WERI-Rb-1 (cell line): ENCODE results near the gene SCCPDH.

Source experiments
- DNase-seq: peaks from one replicate; pipeline ENCODE4 v3.0.0-alpha.2; 2020
- H3K27ac ChIP-seq: fragments of 250-450 bp; sonication (Bioruptor Pico); 2 replicates; pipeline ENCODE4 v1.5.1; 2020; ENCODE audit warnings: mild to moderate bottlenecking, moderate library complexity
- H3K27me3 ChIP-seq: fragments of 250-450 bp; sonication (Bioruptor Pico); 2 replicates; pipeline ENCODE4 v1.5.1; 2021; ENCODE audit warnings: mild to moderate bottlenecking, low read depth, moderate library complexity; ENCODE audit not compliant: insufficient read depth, severe bottlenecking
- H3K36me3 ChIP-seq: fragments of 250-450 bp; sonication (Bioruptor Pico); 2 replicates; pipeline ENCODE4 v1.5.1; 2020; ENCODE audit warnings: mild to moderate bottlenecking, moderate library complexity
- H3K4me3 ChIP-seq: 2 replicates; pipeline ENCODE4 v1.5.1; 2011; ENCODE audit warnings: low read depth, mild to moderate bottlenecking, control low read depth, low read length
- H3K9me3 ChIP-seq: fragments of 250-450 bp; sonication (Bioruptor Pico); 2 replicates; pipeline ENCODE4 v1.5.1; 2021; ENCODE audit warnings: mild to moderate bottlenecking, moderate library complexity; ENCODE audit not compliant: severe bottlenecking
- CTCF ChIP-seq: IDR thresholded peaks from 2 replicates; pipeline ENCODE4 v1.5.1; 2011; ENCODE audit warnings: low read depth, mild to moderate bottlenecking, control low read depth, inconsistent platforms, low read length

SCCPDH gene, protein sequence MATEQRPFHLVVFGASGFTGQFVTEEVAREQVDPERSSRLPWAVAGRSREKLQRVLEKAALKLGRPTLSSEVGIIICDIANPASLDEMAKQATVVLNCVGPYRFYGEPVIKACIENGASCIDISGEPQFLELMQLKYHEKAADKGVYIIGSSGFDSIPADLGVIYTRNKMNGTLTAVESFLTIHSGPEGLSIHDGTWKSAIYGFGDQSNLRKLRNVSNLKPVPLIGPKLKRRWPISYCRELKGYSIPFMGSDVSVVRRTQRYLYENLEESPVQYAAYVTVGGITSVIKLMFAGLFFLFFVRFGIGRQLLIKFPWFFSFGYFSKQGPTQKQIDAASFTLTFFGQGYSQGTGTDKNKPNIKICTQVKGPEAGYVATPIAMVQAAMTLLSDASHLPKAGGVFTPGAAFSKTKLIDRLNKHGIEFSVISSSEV

GRCh38 chr1:246724016-246724730 is at the start of gene SCCPDH:
Gene SCCPDH (plus strand): TSS chr1:246724409. CDS start chr1:246724423, 14 bp downstream.
- Histone ChIP-seq H3K27me3 (no peaks in the 10 kb centered on the region), H3K9me3 (peaks cover 12% of the 10 kb centered on the region), H3K4me3 (peak within 1 kb of the TSS; percentile 88), H3K27ac (peak within 1 kb of the TSS; percentile 93), H3K36me3 (peaks cover 38% of the 10 kb centered on the region)
- DNase-seq = peak; percentile 88
- no peak for TF ChIP-seq CTCF

DNA sequence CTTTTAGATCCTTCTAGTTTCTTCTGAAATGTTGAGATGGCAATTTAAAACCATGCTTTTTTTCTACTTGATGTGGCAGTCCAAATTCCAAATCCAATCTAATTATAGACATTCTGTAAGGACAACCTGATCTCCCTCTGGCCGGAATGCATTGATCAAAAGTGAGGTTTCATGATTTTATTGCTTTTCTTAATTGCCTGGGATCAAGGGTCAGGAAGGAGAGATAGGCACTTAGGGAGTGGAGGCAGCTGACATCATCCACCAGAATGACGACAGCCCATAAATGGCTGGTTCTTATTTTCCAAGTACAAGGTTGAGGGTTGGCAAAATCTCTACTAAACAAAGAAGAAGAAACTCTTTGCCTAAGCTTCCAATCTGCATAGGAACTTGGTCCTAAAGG is 46.4 kb upstream of the SCCPDH start:
- no peak for DNase-seq
- Histone ChIP-seq H3K36me3 (no peaks in the 10 kb centered on the region), H3K27ac (no peak overlapping the region), H3K27me3 (no peaks in the 10 kb centered on the region), H3K4me3 (no peak overlapping the region), H3K9me3 (no peaks in the 10 kb centered on the region)
- no peak for TF ChIP-seq CTCF

DNA sequence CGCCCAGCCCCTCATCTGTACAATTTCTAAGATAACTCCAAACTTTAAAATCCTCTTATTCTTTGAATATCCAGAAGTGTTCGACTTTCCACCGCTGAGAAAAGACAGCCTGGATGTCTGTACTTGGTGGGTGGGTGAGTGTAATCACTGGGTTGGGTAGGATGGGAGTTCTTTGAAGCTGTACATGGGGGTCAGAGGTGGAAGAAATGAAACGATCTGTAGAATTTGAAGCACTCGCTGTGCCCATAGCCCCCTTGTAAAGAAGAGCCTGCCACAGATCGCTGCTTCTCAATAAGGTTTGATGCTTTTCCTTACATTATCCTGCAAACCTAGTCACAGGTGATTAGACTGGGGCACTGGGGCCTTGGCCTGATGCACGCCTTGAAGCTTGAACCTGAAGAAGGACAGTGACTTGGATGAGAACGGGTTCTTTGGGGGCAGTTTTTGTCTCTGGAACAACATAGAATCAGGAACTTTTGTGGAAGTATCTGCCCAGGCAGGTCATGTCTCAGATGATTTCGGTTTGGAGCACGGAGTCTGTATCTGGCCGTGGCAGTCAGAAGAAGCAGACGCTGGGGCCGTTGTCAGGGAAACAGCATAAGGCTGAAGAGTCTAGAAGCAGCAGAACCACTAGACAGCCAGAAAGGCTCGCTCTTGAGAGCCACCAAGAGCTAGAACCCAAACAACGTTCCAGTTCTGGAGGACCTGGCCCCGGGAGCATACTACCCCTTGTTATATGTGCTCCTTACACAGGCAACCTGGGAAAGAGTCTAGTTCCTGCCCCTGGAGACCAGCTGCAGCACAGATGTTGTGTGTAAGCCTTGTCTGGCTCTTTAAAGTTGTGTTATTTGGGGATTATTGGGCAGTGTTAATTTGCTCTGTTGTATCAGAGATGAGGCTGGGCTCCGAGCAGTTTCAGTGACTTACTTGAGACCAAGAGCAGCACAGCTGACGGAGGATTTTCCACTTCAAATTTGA is 45.1 kb upstream of the SCCPDH start:
- Histone ChIP-seq H3K4me3 (no peak overlapping the region), H3K27me3 (no peaks in the 10 kb centered on the region), H3K36me3 (no peaks in the 10 kb centered on the region), H3K27ac (peak overlapping the region; percentile 97), H3K9me3 (peaks cover 5% of the 10 kb centered on the region)
- TF ChIP-seq CTCF = no peak
- DNase-seq = no peak

GRCh38 chr1:246679794-246680177 is 44.4 kb upstream of the SCCPDH start:
- Histone ChIP-seq H3K9me3 (peaks cover 11% of the 10 kb centered on the region), H3K27ac (peak overlapping the region; percentile 97), H3K4me3 (no peak overlapping the region), H3K36me3 (no peaks in the 10 kb centered on the region), H3K27me3 (no peaks in the 10 kb centered on the region)
- no peak for TF ChIP-seq CTCF
- DNase-seq = no peak

- H3K9me3 ChIP-seq = peaks cover 11% of the 10 kb centered on the region
- H3K36me3 ChIP-seq = no peaks in the 10 kb centered on the region
- peak overlapping the region; percentile 97 for H3K27ac ChIP-seq
- DNase-seq = no peak
- H3K4me3 ChIP-seq = peak overlapping the region; percentile 38
- TF ChIP-seq CTCF = no peak
- H3K27me3 ChIP-seq = no peaks in the 10 kb centered on the region
Observed at GRCh38 chr1:246680190-246680589, 44.0 kb upstream of the SCCPDH start.
